HG02970 (cell line): ENCODE data around the gene IL12B.
"Not testable (repeated sequence)": the region's sequence is repeated elsewhere in the genome, so short reads cannot be mapped to it uniquely, and the experiment has no call there.

ENCODE experiments used
- ATAC-seq: cut with Tn5 transposase; IDR thresholded peaks from one replicate; pipeline ENCODE4 v1.9.1; 2021; ENCODE audit warnings: mild to moderate bottlenecking, moderate library complexity, moderate number of reproducible peaks; ENCODE audit not compliant: unreplicated experiment, low FRiP score

IL12B gene

DNA sequence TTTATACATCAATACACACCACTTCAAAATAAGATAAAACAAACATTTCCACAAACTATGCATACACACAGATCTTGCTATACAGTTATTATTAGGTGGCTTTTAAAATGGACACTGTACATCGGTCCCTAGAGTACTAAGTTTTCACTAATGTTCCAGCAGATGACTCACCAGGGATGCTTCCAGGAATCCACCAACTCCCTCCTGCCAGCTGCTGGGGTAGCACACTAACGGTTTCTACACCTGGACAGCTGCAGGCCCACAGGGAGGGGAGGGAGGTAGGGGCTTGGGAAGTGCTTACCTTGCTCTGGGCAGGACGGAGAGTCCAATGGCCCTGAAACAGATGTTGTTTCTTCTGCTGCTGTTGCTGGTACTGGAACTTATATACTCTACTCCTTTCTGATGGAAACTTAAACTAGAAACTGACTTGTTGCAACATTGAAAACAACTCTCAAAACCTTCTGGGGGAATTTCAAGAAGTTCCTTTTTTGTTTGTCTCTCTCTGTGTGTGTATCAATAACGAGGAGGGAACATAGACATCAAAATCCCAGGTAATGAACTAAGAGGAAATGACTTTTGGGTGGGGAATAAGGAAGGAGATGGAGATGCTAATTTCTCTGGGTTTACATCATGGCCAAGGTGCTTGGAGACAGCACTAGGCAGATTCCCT, at the start of gene IL12B:
TSS of gene IL12B (minus strand) at position 357 of the 670 bp plus-strand sequence. CDS start 3,705 bp downstream, outside the sequence.
- no peak for ATAC-seq

DNA sequence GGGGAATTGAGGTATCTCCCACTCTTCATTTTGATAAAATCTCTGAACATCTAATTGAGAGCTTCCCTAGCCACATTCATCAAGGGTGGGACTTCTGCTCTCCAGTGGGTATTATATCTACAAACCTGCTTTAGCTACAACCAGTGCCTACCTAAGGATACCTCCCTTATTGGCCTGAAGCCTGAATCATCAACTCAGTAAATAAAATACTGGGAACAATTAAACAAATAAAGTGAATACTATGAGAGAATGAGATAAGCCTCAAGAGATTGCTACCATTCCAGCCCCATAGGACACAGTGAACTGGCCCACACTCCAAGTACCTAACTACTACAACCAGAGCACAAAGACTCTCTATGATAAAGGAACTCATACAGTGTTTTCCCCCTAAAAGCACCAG, 47.4 kb upstream of the IL12B start:
- no peak for ATAC-seq

DNA sequence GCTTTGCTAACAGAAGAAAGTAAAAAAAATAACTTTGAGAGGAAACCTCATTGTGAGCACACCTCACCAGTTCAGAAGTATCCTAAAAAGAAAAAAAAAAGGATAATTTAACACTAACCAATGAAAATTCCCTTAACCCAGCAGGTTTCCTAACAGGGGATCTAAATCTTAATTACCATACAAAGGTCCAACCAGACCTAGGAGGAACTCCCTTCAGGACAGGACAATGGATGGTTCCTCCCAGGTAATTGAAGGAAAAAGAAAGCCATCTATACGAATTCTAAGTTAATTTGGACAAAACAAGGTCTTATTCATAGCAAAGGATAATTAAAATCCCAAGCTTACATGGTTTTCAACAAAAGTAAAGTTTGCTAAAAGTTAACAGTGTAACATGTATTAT, 37.6 kb upstream of the IL12B start:
- ATAC-seq: not testable (repeated sequence)

DNA sequence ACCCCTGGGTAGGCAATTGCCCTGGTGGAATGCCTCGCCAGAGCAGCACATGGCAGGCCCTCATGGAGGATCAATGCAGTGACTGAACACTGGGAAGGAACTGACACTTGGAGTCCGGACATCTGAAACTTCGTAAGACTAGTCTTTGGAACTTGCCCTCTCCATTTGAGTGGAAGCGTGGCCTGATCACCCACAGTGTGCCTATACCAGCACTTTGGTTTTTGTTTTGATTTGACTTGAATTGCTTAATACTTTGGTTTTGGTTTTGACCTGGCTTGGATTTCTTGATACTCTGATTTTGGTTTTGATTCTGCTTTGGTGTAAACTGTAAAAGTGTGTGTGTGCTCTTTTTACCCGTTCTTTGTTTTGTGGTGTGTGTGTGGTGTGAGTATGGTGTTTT, 36.5 kb upstream of the IL12B start:
- not testable (repeated sequence) for ATAC-seq

DNA sequence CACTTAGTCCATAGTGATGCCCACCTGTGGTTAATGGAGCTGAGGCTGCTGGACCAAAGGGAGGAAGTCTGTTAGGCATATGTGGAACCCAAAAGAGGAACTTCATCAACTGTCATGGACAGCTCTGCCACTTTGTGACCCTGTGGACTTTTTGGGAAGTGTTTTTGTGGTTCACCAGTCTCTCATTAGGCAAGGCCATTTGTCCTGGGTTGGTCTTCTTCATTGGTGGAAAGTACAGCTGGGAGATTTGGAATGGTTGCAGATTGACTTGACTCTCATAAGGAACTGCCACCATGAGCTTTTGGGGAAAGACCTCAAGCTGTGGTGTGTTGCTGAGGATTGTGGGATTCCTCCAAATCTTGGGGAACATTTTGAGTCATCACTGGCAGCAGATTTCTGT, 31.9 kb upstream of the IL12B start:
- no peak for ATAC-seq

DNA sequence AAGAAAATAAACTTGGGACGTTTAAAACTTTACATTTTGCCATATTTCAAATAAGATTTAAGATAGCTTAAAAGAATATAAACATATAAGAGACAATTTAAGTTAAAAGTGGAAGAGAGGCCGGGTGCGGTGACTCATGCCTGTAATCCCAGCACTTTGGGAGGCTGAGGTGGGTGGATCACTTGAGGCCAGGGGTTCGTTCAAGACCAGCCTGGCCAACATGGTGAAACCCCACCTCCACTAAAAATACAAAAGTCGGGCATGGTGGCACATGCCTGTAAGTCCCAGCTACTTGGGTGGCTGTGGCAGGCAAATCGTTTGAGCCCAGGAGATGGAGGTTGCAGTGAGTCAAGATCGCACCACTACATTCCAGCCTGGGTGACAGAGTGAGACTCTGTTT, 29.6 kb upstream of the IL12B start:
- not testable (repeated sequence) for ATAC-seq

DNA sequence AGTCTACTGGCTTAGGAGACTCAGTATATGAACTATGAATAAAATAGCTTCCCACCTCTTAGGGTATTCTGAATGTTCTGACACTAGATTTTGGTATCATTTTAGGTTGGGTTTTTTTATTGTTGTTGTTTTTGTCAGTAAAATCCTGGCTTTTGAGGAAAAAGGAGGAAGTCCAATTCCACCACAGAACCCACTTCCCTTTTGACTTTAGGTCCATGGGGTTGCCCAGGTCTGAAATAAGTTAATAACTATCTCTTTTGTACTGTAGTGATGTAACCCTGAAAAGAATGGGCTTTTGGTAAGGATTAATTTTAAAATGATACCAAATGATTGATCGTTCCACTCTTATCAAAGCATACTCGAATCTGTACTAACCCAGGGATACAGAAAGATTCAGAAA, 29.1 kb upstream of the IL12B start:
- ATAC-seq: no peak

DNA sequence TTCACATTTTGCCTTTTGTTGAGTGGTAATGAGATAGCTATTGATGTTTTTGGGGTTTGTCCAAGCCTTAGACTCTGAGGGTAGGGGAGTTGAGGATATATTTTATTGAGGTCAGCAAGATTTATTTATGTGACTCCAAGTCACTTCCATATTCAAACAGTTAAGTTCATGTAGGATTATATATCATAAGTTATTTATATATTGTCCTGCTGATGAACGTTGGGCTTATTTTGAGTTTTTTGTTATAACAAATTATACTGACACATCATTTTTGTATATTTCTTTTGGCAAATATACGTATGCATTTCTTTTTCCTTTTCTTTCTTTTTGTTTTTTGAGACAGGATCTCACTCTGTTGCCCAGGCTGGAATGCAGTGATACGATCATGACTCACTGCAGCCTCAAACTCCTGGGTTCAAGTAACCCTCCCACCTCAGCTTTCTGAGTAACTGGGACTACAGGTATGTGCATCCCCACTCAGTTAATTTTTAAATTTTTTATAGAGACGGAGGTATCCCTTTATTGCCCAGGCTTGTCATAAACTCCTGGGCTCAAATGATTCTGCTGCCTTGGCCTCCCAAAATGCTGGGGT, 23.5 kb upstream of the IL12B start:
- no peak for ATAC-seq

DNA sequence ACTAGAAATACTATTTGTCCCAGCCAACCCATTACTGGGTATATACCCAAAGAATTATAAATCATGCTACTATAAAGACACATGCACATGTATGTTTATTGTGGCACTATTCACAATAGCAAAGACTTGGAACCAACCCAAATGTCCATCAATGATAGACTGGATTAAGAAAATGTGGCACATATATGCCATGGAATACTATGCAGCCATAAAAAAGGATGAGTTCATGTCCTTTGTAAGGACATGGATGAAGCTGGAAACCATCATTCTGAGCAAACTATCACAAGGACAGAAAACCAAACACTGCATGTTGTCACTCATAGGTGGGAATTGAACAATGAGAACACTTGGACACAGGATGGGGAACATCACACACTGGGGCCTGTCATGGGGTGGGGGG, 20.4 kb upstream of the IL12B start:
- ATAC-seq: not testable (repeated sequence)

DNA sequence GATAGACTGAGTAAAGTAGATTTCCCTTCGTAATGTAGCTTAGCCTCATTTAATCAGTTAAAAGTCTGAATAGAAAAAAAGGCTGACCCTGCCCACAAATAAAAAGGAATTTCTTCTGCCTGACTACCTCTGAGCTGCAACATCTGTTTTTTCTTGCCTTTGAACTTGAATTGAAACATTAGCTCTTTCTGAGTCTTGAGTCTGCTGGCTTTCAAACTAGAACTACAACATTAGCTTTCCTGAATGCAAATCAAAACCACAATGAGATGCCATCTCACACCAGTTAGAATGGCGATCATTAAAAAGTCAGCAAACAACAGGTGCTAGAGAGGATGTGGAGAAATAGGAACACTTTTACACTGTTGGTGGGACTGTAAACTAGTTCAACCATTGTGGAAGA, 19.9 kb upstream of the IL12B start:
- ATAC-seq: not testable (repeated sequence)

DNA sequence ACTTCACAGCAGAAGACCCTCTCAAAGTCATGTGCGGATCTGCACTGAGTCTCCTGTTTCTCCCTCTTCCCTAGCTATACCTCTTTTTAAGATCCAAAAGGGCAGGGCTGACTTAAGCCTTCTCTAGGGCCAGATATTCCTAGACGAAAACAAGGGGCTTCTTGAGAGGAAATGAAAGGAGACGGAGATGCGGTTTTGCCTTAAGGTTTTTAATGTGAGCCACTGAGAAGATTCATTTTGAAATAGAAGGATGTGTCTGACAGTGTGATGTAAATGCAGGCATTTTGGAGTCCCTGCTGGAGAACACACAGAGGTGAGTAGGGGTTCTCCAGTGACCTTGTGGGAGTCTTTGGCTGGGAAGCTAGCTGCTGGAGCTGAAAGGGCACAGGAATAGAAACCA, 15.6 kb upstream of the IL12B start:
- ATAC-seq: no peak

DNA sequence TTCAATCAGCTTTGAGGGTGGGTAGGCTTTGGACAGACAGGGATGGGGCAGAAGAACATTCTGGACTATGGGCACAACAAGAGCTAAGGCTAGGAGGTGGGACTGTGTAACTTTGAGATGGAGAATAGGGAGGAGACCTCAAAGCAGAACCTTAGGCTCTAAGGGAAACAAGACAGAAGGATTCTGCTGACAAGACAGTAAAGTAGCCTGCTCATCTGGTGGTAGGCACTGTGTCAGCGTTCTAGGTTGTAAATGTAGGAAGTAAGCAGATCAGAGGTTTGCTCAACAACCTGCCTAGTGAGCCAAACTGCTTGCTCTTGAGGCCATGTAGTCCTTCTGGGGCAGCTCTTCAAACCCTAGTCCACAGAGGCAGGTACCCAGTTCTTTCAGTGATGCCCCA, 15.0 kb upstream of the IL12B start:
- ATAC-seq: no peak

DNA sequence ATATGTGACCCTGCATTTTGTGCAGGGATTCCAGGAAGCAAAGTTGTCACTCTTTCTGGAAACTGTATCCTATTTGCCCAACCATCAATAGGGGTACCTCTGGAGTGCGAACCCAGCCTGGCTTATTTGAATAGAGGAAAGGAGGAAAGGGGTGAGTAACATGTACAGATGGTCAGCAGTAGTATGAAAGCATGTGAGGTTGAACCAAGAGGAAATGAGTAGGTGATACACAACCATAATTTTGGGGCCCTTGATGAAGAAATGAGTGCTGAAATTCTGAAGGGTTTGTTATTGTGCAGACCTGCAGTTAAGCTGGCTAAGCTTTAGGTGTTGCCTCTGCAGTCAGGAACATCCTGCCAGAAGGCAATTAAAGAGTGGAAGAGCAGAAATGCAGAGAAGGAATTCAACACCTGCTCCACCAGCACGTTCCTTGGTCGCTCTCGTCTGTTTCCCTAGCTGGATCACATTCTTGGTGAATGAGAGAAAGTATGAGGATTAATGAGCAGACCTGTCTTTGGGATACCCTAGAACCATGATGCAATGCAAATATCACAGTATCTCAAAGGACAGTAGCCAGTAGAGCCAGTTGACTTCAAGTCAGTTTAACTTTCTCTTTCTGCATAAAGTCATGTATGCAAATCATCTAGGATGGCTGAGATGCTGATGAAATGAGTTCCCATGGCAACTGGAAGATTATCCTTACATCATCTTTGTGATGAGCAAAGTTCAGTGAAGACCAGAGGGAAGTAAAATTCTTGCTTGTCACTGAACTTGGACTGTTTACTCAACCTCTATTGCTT, 13.2 kb upstream of the IL12B start:
- ATAC-seq: no peak

DNA sequence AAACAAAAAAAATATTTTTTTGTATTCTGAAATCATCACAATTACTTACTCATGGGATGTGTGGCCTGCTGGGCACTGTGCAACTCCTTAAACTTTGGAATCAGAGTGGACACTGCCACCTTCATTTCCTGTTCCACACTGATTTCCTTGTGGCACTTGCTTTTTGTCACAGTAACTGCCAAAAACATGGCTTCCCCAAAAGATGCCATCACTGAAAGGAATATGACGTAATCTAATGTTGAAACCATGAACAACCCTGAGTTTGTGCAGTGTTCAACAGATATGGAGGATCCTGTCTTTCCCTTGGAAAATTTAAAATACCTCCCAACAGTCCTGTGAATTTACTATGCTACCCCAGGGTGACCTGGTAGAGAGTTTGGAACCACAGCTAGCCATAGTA, 12.6 kb upstream of the IL12B start:
- ATAC-seq: no peak

DNA sequence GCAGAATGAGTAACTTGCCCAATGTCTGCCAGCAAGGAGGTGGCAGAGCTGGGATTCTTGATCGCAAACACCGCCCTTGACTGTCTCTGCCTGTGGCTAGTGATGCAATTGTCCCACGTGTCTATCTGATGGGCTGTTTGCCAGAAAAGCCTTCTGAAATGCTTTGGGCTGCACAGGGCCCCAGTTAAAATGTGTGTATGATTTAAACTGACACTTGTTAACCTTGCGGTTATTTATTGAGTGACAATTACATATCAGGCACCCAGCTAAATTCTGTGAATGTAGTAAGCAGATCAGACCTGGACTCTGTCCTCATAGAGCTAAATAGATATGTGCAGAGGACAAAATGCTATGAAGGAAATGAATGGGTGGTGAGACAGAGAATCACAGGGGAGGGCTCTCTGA, 11.6 kb upstream of the IL12B start:
- ATAC-seq: no peak

DNA sequence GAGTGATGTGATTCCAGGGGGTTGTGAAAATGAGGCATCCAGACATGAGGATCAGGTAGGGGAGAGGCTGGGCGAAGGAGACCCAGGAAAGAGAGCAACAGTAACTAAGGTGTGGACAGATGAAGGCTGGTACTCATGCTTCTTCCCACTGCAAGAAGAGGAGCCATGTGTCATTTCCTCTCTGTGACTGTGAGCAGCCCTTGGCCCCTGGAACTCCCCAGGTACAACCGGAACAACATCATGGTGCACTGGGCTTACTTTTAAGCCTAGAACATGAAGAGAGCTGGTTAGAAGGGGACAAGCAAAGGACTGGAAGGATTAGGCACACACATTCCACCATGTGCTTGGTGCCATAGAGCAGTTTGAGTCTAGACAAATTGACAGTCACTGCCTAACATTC, 10.9 kb upstream of the IL12B start:
- ATAC-seq: no peak

DNA sequence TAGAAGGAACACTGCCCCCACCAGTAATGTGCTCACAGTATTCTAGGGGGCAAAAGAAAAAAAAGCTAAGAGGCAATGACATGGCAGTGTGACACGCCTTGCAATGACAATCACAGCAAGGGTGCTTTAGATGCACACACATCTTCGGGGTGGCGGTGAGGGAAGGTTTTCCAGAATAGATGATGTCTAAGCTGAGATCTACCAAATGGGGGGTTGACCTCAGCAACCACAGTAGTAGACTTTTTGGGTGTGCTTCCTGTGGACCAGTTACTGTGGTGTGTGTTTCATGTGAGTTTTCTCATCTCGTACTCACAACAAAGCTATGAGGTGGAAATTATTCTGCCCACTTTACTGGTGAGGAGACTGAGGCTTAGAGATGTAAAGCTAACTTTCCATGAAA, 10.2 kb upstream of the IL12B start:
- ATAC-seq: no peak

DNA sequence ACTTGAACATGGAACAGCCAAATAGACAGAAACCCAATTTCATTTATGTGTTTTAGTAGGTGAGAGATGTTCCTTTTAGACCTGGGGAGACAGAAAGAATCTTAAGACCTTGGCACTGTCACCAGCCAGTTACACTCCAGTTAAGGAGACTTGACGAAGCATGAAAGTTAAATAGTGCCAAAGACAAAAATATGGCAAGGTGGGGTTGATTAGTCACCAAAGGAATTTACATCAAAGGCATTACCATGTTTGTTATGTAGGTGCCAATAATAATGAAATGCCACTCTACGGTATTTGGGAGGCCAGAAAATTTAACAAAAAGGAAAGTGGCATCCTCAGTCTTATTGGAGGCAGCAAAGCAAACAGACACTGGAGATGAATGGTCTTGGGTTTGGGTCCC, 9.2 kb upstream of the IL12B start:
- ATAC-seq: no peak

DNA sequence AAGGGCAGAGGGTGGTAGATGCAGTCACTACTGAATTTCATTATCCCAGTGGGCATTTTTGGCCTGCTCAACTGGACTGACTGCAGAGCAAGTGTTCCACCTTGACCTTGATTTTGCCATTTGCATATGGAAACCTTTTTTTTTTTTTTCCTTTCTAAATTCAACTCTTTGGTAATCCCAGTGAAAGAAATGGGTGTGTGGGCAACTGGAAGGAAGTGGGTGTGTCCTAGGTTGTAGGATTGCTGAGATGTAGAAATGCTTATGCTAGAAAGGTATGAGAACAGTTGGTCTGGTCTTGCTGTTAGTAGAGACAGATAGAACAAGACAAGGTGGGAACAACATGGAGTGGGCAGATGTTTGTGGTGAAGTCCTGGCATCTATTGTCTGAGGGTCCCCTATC, 7.8 kb upstream of the IL12B start:
- ATAC-seq: no peak

DNA sequence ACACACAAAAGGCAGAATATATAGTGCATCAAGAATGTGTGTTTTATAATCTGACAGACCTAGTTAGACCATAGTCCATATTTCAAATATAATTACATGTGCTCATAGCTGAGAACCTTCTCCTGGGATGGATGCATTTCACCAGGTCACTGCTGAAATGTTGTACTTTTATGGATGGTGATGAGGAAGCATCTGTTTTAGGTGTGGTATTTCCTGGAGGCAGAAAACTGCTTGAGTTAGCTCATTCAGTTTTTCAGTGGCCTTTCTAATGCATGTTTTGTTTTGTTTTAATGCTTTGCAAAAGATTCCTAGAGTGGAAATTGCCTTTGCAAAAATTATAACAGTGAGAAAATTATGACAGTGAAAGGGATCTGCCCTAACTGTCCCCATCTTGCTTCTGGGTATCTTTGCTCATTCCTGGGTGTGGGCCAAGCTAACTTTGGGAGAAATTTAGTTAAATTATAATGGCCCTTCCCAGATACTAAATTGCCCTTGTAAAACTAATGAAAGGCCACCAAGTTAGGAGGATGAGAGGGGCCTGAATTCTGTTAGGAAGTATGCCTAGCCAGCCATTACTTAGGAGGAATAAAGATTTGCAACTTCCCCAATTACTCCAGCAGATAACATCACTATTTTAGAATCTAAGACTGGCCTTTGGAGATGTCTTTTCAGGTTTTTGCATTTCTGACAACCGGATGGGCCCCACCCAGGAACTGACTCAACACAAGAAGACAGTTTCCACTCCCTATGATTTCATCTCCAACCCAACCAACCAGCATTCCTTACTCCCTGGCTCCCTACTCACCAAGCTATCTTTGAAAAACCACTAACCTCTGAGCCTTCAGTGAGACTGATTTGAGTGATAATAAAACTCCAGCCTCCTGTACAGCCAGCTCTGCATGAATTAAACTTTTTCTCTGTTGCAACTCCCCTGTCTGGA, 7.0 kb upstream of the IL12B start:
- ATAC-seq: no peak

DNA sequence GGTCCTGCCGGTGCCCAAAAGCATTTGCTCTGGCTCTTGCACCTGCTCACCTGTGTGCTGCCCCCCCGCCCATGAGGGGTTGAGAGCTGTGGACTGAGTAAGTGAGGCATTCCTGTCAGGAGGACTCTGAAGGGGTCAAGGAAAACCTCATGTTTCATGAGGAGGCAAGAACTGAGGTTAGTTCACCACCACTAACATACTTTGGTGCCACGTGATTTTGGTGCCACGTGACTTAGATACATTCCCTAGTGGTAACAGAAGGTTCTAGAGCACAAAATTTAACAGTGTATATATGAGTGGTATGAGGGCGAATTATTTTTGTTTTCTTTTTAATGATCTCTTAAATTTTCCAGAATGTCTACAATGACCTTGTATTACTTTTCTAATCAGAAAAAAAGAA, 6.3 kb upstream of the IL12B start:
- ATAC-seq: no peak
